ENCODE results near the gene ESYT2. TPM values are rescaled to one million over a fixed set of nuclear protein-coding genes. Genes with fewer than 3 reads are reported as not detected.
A peak's percentile ranks its signal among the peaks of the same experiment; 100 is the strongest.

Gene ESYT2
- total and polyA plus RNA-seq, 2 experiments from 2014 or later, result 33.4 to 59.6 TPM

DNA sequence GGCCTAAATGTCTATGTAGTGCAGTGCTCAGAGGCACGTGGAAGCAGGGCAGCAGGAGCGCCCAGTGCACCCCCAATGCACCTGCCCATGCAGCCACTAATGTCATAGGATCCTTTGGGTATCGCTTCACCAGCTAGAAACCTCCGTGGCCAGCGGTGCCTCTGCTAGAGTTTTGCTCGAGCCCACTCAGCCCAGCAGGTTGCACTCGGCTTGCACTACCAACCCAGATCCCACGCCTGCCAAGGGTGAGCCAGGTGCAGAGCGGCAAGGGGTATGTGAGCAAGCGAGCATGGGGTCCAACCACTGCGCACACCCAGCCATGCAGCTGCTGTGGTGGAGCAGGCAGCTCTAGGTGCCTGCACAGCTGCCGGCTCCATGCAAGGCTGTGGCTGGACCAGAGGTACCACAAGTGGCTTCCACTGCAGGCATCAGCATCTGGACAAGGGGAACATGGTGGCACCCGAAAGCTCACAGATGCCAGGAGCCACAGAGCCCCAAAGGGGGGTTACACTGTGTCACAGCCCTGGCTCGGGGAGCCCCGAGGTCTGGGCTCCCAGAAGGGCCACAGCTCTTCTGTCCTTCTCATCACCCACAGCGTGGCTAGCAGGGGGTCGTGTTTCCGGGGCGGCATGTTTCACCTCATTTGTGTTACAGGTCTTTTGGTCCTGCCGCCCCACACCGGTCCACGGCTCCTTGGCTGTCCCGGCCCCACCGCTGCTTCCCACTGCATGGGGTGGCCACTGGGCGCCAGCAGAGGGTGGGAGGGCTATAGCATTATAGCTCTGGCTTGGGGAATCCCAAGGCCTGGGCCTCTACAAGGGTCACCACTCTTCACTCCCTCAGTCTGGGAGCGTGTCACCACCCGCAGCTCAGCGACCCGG is 122.4 kb downstream of the ESYT2 start:
- H3K4me2 ChIP-seq, result no peak overlapping the region
- WGBS (ENCODE audit: low lambda C conversion rate, missing lambda C conversion rate), result 93% methylated on average over 29 of the region's 29 CpGs

GRCh38 chr7:158706273-158706704 is 123.0 kb downstream of the ESYT2 start:
- Histone ChIP-seq H2AFZ (no peak overlapping the region), H3K36me3 (replicated peaks; ENCODE audit: insufficient read depth, low read depth) (no peaks in the 10 kb centered on the region), H3K9me3 (ENCODE audit: low read depth) (no peaks in the 10 kb centered on the region), H4K20me1 (ENCODE audit: insufficient read depth, poor library complexity, severe bottlenecking) (no peaks in the 10 kb centered on the region), H3K4me1 (ENCODE audit: insufficient read depth) (no peaks in the 10 kb centered on the region), H3K27ac (no peak overlapping the region), H3K4me3 (no peak overlapping the region), H3K9me2 (replicated peaks; ENCODE audit: insufficient read depth) (no peaks in the 10 kb centered on the region), H3K27me3 (no peaks in the 10 kb centered on the region), H3K4me2 (no peak overlapping the region), H3K79me2 (peaks cover 26% of the 10 kb centered on the region)
- no peak for TF ChIP-seq EZH2 (IDR thresholded peaks at IDR 0.05; ENCODE audit: borderline replicate concordance)
- no peak for TF ChIP-seq EZH2phosphoT487 (IDR thresholded peaks at IDR 0.05; ENCODE audit: low read depth, severe bottlenecking, unreplicated experiment)
- TF ChIP-seq CTCF (IDR thresholded peaks at IDR 0.05; ENCODE audit: poor library complexity), result no peak
- 74% methylated on average over 5 of the region's 5 CpGs for WGBS (ENCODE audit: low lambda C conversion rate, missing lambda C conversion rate)
- DNase-seq (ENCODE audit: low spot score), result no peak

More for the DNA sequence above, 122.4 kb downstream of the ESYT2 start:
- H3K36me3 ChIP-seq (replicated peaks; ENCODE audit: insufficient read depth, low read depth), result no peaks in the 10 kb centered on the region
- no peak overlapping the region for H3K27ac ChIP-seq
- H4K20me1 ChIP-seq (ENCODE audit: insufficient read depth, poor library complexity, severe bottlenecking), result no peaks in the 10 kb centered on the region
- no peaks in the 10 kb centered on the region for H3K9me2 ChIP-seq (replicated peaks; ENCODE audit: insufficient read depth)
- H3K4me3 ChIP-seq, result no peak overlapping the region
- TF ChIP-seq CTCF (IDR thresholded peaks at IDR 0.05; ENCODE audit: poor library complexity), result no peak
- TF ChIP-seq EZH2 (IDR thresholded peaks at IDR 0.05; ENCODE audit: borderline replicate concordance), result no peak
- TF ChIP-seq EZH2phosphoT487 (IDR thresholded peaks at IDR 0.05; ENCODE audit: low read depth, severe bottlenecking, unreplicated experiment), result no peak
- H3K79me2 ChIP-seq, result peaks cover 25% of the 10 kb centered on the region
- no peaks in the 10 kb centered on the region for H3K4me1 ChIP-seq (ENCODE audit: insufficient read depth)
- no peak overlapping the region for H2AFZ ChIP-seq
- no peaks in the 10 kb centered on the region for H3K27me3 ChIP-seq
- H3K9me3 ChIP-seq (ENCODE audit: low read depth), result no peaks in the 10 kb centered on the region
- DNase-seq (ENCODE audit: low spot score), result no peak

DNA sequence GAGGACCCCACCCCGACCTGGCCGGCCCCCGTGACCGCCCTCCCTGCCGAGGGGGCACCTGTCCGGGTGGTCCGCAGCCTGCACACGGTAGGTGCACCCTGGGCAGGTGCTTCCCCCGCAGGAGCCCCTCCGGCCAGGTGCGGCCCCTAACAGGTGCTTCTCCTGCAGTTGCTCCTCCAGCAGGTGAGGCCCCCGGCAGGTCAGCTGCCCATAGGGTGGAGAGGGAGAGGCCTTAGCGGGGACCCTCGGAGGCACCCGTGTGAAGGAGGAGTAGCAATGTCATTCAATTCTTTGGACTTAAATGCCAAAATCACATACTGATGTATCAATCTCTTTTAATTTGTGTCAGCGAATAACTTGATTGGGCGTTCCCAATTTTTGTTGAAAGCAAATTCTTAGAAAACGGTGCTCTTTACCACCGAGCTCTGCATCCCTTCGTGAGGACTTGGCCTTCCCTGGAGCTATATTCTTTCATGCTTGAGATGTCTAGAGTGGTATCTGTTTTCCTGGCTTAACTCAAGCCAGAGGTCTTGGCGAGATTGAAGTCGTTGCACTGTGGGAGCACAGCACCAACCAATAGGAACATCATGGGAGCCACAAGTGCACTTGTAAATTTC is 124.0 kb downstream of the ESYT2 start:
- Histone ChIP-seq H3K9me3 (ENCODE audit: low read depth) (no peaks in the 10 kb centered on the region), H4K20me1 (ENCODE audit: insufficient read depth, poor library complexity, severe bottlenecking) (no peaks in the 10 kb centered on the region), H3K79me2 (peaks cover 30% of the 10 kb centered on the region), H3K36me3 (replicated peaks; ENCODE audit: insufficient read depth, low read depth) (no peaks in the 10 kb centered on the region), H2AFZ (peak overlapping the region; percentile 70), H3K4me1 (ENCODE audit: insufficient read depth) (no peaks in the 10 kb centered on the region), H3K27ac (peak overlapping the region; percentile 79), H3K4me3 (peak overlapping the region; percentile 40), H3K4me2 (peak overlapping the region; percentile 85), H3K9me2 (replicated peaks; ENCODE audit: insufficient read depth) (no peaks in the 10 kb centered on the region), H3K27me3 (no peaks in the 10 kb centered on the region)
- 11% methylated on average over 14 of the region's 22 CpGs for WGBS (ENCODE audit: low lambda C conversion rate, missing lambda C conversion rate)
- DNase-seq (ENCODE audit: low spot score), result no peak
- no peak for TF ChIP-seq EZH2phosphoT487 (IDR thresholded peaks at IDR 0.05; ENCODE audit: low read depth, severe bottlenecking, unreplicated experiment)
- TF ChIP-seq EZH2 (IDR thresholded peaks at IDR 0.05; ENCODE audit: borderline replicate concordance), result no peak
- TF ChIP-seq CTCF (IDR thresholded peaks at IDR 0.05; ENCODE audit: poor library complexity), result no peak

Measured in hepatocyte (in vitro differentiated cells).